Stimulated activated CD4-positive, alpha-beta T cell treated with anti-CD3 and anti-CD28 coated beads, TNF-alpha, amount 100 ng/mL, for 4 hours (primary cell): ENCODE measurements around the gene ENGASE.
"Not testable (repeated sequence)": the region's sequence is repeated elsewhere in the genome, so short reads cannot be mapped to it uniquely, and the experiment has no call there.

Experiments
- DNase-seq, 3 experiments: peaks; one replicate each; pipeline ENCODE4 v3.0.0-alpha.2; 2020; ENCODE audit warnings: low read depth in 3 of 3

ENGASE gene, protein sequence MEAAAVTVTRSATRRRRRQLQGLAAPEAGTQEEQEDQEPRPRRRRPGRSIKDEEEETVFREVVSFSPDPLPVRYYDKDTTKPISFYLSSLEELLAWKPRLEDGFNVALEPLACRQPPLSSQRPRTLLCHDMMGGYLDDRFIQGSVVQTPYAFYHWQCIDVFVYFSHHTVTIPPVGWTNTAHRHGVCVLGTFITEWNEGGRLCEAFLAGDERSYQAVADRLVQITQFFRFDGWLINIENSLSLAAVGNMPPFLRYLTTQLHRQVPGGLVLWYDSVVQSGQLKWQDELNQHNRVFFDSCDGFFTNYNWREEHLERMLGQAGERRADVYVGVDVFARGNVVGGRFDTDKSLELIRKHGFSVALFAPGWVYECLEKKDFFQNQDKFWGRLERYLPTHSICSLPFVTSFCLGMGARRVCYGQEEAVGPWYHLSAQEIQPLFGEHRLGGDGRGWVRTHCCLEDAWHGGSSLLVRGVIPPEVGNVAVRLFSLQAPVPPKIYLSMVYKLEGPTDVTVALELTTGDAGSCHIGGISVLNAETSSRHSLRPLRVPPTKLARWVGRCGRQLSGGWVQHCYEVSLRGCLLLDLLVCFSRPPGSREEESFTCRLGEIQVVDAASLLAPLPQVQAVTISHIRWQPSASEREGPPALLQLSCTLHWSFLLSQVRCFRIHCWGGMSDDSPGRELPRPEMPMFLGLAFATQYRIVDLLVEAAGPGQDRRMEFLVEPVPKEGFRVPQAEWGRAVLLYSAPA

DNA sequence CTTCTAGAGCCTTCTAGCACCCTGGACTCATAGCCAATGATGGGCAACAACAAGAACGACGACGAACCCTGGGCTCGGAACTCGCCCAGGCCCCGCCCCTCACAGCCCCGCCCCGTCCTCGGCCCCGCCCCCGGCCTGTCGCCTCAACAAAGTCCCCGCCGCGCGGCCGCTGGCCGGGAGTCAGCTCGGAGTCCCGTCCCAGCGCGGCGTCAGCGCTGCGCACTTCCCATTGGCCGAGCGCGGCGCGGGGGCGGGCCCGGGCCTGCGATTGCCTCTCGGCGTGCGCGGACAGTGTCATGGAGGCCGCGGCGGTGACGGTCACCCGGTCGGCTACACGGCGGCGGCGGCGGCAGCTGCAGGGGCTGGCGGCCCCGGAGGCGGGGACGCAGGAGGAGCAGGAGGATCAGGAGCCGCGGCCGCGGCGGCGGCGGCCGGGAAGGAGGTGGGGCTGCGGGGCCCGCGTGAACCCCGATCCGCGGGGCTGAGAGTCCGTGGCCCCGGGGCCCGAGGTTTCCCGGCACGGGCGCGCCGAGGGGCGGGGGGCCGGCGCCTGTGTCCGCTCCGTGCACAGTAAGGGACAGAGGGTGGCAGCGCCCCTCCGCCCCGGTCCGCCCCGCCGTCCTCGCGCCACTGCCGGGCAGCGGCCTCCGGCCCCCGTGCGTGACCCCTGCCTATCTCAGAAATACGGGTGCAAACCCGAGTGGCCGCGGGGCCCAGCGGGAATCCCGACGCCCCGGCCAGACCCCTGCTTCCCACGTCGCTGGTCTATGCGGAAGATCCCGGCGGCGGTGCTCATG is at the start of gene ENGASE:
Gene ENGASE, plus strand, starts transcription at position 176 of the 797 bp plus-strand sequence. Its CDS starts 121 bp downstream, at position 297.
- peak; percentile 77 to 86 (median 78) for DNase-seq

DNA sequence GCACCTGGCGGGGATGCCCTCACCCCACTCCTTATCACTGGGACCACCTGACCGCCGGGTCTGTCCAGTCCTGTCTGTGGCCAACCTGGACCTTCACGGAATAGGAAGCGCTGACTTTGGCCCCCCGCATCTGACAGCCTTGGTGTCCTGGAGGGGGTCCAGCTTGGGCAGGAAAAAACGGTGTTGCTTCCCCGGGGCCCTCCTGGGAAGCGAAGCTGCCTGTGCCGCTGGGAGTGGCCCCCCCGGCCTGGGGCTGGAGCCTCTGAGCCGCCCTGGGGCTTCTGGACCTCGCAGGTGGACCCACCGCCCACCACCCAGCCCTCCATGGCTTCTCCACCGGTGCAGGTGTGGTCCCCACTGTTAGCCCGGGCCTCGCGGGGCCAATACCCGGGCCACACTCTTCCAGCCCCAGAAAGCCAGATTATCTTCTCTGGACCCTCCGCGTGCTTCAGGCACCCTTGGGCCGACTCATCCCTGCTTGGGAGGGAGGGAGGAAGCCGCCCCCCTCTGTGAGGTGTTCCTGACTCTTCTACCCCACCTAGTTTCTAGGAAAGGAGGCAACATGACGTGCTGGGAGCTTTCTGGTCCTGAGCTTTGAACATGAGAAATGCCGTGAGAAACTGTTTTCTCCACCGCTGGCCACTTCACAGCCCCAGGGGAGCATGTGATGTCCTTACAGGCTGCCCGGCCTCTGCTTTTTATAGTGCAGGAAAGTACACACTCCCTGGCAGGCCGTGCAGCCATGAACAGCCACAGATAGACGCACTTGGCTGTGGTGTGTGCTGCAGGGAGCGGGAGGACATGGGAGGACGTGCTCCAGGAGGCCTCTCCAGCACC is 49.5 kb upstream of the ENGASE start:
- no peak for DNase-seq

DNA sequence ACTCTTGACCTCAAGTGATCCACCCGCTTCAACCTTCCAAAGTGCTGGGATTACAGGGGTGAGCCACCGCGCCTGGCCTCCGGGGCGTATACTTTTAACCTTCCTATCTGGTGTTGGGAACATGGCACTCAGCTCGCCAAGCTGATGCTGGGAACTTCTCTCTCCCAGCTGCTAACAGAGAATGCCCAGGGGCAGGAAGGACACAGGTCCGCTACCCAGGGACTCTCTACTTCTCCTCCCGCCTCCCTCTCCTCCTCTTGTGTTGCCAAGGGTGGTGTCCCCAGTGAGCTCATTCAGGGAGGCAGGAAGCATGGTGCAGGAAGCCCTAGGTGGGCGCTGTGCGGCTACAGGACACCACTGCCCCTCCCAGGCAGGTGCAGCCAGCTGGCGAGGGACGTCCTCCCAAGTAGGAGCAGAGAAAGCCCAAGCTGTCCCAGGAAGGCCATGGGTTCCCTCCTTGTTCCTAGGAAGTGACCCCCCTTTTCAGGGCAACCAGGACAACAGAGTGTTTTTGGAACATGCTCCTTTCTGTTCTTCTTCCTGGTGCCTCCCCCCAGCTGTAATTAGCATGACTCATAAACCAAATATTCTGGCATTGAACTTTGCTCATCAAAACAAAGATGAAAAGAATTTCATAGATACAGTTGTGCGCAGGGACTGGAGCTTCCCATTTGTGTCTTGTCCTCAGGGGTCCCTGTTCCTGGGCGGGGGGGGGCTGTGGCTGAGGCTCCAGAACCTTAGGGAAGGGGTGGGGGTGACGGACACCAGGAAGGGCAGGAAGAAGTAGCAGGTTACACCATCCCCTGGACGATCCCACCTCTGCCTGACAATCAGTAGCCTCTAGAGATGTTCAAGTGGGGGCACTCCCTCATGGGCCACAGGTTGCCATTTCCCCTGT is 48.0 kb upstream of the ENGASE start:
- DNase-seq: no peak

DNA sequence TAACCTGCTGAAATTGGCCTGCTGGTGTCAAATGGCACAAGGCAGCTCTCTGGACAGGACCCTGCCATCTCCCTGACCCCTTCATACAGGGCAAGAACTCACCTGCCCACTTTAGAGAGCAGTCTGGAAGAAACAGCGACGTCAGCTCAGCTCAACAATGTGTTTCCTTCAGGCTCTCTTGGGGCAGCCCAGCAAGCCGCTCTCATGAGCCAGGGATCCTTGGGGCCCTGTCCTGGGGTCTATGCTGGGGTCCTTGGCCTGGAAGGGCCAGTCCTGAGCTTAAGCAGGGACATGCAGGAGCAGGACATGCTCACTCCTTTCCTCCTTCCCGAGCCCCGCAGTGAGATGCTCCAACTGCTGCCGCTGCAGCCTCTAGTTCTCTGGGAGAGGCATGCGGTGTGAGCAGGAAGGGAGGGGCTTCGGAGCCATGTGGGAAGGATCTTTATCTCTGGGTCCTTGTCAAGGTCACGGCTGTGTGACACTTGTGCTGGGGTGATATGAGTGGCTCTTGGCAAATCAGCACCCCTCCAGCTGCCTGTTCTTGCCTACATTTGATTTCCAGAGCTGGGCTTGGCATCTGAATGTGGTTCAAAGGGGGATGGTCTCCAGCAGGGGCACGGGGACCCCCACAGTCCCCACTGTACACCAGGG is 47.2 kb upstream of the ENGASE start:
- no peak for DNase-seq

DNA sequence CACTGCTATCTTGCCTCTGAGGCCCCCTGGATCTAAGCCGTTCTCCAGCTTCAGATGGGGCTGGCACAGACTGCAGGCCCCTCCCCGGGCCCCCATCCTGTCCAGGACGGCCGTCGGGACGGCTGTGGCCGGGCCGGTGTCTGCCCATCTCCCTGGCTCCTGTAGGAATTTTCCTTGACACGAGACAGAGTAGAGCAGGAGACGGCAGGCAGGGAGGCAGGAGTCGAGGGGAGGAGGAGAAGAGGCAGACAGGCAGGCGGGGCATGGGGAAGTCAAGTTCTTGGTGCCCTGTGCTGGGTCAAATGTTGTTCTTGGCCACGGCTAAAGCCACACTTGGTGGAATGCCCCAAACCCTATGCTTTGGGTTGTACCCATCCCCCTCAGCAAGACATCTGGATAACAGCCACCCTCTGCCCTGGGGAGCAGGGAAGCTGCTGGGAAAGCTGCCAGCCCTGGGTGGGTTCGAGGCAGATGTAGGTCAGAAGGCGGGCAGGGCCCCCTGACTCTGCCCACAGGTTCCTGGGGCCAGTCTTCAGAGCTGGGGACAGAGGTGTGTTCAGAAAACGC is 46.6 kb upstream of the ENGASE start:
- no peak for DNase-seq

DNA sequence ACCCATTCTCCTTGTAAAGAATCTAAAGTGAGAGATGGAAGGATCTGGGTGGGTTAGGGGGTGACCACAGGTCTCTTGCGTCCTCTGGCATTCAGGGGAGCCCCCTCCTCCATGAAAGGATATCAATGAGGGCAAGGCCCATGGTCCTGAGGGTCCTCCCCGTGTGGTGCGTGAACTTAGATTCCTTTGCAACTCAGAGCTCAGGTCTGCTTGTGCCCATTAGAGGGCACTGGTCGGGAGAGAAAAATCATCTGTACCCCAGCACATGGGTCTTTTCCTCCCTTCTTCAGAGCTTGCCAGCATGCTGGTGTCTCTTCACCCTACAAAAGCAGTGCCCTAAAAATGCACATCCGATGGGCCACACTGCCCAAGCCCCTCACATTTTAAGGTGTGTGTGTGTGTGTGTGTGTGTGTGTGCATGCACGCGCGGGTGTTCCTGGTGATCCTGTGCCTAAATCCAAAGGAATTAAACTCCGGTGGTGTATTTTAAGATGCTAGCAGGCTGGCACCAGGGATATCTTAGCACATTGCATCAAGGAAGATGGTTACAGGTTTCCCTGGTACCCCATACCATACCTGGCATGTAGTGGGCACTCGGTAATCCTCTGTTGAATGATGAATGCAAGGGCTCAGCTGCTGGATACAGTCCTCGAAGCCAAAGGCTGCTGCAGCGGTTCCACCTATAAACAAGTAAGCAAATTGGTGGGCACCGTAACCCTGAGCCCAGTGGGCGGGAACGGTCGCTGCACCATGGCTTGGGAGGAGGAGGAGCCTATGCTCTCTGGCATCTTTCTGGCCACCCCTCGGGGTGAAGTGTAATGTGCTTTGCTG is 45.9 kb upstream of the ENGASE start:
- no peak for DNase-seq

DNA sequence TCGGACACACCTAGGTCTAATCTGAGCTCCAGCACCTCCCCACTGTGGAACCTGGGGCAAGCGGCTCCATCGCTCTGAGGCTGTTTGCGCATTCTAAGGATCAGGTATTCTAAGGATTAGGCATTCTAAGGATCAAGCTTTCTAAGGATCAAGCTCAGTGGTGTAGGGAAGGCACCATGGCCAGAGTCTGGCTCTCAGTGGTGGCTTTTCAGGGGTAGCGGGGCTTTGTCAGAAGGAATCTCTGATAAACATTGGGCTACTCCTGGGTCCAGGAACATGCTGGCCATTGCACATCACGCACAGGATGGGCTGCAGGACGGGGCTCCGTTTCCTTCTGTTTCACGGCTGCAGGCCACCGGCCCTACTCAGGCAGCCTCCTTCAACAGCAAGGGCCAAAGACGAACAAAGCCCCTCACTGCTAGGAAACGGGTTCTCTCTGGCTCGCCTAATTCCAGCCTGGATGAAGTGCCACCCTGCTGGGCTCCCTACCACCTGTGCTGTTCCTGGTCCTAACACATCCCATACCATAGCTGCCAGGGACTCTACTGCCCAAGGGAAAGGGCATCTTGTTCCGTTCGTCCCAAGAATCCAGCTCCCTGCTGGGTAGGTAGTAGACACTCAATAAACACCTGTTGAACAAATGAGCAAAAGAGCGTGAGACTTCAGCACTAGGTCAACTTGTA is 45.2 kb upstream of the ENGASE start:
- no peak for DNase-seq

DNA sequence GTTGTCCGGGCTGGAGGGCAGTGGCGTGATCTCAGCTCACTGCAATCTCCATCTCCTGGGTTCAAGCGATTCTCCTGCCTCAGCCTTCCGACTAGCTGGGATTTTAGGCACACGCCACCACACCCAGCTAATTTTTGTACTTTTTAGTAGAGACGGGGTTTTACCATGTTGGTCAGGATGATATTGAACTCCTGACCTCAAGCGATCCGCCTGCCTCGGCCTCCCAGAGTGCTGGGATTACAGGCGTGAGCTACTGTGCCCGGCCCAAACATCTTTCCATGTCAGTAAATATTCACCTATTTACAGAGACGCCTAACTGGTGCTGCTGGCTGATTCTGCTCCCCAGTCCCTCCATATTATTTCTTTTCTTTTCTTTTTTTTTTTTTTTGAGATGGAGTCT is 44.0 kb upstream of the ENGASE start:
- not testable (repeated sequence) for DNase-seq

DNA sequence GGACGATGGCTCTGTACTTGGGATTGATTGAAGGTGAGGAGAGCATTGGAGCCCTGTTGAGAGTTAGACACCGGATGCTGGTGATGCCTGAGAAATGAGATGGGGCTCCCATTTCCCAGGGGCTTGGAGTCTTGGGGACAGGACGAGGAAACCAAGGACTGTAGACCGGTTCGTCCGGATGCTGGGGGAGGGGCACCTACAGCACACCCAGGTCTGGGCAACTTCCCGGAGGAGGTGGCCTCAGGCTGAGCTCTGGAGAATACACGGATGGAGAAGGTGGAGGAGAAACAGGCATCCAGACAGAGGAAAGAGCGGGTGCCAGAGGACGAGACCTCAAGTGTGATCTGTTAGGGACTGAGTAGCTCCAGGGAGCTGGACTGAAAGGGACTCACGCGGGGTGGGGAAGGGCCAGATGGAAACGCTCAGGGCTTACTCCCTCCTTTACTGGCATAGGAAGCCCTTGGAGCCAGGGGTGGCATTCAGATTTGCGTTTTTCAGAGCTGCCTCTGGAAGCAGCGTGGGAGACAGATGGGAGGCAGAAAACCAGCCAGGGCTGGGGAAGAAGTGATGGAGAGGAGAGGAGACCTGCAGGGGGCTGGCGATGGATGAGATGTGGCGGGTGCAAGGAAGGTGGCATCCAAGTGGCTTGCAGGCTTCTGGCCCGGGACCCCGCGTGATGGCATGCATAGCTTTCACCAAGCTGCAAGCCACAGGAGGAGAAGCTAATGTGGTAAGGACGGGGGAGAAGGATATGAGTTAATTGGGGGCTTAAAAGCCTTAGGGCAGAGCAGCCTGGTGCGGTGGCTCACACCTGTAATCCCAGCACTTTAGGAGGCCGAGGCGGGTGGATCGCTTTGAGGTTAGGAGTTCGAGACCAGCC is 42.4 kb upstream of the ENGASE start:
- no peak for DNase-seq

DNA sequence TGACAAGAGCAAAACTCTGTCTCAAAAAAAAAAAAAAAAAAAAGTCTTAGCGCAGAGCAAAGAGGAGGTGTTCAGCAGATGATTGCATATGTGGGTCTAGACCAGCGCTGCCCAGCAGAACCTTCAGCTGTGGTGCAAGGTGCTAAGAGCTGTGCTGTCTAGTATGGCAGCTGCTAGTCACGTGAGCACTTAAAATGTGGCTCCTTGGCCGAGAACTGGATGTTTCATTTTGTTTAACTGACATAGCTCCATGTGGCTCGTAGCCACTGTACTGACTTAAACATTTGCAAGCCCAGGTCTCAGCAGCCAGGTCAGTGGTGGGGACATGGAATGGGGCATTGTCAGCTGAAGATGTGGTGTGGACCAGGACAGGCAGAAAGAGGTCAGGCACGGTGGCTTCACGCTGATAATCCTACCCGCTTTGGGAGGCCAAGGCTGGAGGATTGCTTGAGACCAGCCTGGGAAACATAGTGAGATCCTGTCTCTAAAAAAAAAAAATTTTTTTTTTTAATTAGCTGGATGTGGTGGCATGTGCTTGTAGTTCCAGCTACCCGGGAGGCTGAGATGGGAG is 41.5 kb upstream of the ENGASE start:
- DNase-seq: no peak

DNA sequence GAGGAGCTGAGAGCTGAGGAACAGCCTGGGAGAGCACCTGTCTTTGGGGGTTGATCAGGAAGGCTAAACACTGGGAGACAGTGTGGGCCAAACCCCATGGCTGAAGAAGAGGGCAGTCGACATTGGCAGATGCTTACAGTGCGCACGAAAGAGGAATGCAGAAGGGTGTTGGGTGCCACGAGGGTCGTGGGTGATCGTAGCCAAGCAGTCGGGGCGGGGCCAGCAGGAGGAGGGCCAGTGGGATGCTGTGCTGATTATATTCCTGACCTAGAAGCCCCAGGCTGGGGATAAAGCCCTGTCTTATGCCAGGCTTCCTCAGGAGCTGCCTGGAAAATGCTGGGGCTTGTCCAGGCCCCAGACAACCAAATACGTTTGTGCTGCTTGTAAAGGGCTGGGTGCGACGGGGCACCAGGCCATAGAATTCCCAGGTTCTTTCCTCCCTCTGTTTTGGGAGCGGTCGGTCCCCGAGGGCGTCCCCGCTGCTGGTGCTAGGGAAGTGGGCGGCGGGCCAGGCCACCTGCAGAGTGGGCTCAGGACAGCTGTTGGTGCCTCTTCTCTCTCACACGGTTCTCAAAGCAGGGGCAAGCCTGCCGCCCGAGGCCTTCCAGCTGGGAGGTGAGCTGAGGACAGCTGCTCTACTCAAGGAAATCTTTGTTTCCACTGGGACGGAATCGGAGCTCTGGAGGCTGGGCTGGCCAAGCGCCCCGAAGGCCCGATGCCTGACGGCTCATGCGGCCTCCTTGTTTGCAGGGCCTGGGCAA is 40.7 kb upstream of the ENGASE start:
- no peak for DNase-seq

DNA sequence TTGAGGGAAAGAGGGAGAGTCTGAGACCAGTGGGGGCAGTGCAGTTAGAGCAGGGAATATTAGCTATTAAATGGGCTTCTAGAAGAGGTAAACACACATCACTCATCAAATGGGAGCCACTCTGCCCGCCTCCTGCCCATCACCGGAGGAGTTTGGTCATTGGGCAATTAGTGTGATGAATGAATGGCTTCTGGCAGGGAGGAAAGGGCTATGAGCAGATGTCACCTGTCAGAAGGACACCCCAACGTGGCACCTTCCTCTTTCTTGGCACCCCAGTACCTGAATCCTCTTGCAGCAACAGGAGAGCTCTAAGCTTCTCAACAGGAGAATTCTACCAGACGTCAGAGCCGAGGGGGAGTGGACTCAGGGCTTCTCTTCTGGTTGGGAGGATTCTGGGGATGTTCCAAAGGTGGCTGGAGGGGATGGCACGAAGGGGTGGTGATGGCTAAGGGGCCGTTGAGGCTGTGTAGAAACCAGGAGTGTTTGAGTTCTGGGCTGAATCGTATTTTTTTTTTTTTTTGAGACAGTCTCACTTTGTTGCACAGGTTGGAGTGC is 39.6 kb upstream of the ENGASE start:
- DNase-seq: no peak

DNA sequence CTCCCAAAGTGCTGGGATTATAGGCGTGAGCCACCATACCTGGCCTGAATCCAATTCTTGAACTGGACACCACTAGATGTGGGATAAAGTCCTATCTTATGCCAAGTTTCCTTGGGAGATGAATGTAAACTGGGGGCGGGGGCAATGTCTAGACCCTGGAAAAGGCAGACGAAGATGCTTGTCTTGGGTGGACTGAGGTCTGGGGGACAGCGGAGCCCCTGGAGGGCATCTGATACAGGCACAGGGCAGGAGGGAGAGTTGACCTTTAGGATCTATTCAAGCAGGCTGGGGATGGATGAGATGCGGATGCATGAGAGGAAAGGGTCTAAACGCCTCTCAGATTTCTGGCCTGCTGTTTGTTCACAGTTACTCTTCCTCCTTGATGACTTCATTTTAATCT is 38.9 kb upstream of the ENGASE start:
- no peak for DNase-seq

DNA sequence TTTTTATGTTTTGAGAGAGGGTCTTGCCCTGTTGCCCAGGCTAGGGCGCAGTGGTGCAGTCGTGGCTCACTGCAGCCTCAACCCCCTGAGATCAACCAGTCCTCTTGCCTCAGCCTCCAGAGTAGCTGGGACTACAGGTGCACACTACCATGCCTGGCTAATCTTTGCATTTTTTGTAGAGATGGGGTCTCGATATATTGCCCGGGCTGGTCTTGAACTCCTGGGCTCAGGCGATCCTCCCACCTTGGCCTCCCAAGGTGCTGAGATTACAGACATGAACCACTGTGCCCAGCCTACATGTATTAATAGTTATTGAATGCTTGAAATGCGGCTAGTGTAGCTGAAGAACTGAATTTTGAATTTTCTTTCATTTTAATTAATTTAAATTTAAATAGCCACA is 38.4 kb upstream of the ENGASE start:
- DNase-seq: no peak

DNA sequence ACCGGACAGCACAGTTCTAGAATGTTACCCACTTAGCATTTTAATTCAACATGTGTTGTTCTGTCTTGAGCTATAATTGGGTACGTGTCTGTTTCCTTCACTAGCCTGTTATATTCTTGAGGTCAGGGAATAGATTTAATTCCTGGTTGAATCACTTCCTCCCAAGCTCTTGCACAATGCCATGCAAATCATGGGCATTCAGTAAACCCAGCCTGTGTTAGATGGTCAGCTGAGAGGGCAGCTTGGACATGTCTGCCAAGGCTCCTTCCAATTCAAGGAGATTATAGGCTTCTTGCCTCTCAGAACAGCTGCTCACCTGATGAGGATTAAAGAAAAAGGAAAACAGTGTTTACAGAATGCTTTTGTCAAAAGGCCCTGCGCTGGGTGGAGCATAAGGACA is 38.0 kb upstream of the ENGASE start:
- DNase-seq: no peak
